NB4 (cell line): ENCODE measurements around the gene TMEM45A.

Experiments used
- DNase-seq: peaks from one replicate; pipeline ENCODE4 v3.0.0; 2010; ENCODE audit warnings: low read depth
- H3K4me3 ChIP-seq: one replicate; pipeline ENCODE4 v1.5.1; 2011; ENCODE audit warnings: mild to moderate bottlenecking, low read depth, low read length, moderate library complexity
- CTCF ChIP-seq: IDR thresholded peaks from one replicate; pipeline ENCODE4 v1.5.1; 2012; ENCODE audit warnings: low read depth, low read length
- MAX ChIP-seq: IDR thresholded peaks from 2 replicates; pipeline ENCODE4 v1.6.1; 2011; ENCODE audit warnings: low read depth, low read length
- MYC ChIP-seq: IDR thresholded peaks from 2 replicates; pipeline ENCODE4 v1.6.1; 2011; ENCODE audit warnings: low read depth, low read length
- POLR2A ChIP-seq: IDR thresholded peaks from 2 replicates; pipeline ENCODE4 v1.6.1; 2011; ENCODE audit warnings: mild to moderate bottlenecking; ENCODE audit not compliant: insufficient read length; ENCODE audit errors: extremely low read depth

Gene TMEM45A

GRCh38 chr3:100532411-100532810, 40.0 kb downstream of the TMEM45A start:
- TF ChIP-seq POLR2A: no peak
- TF ChIP-seq MYC: no peak
- TF ChIP-seq CTCF: no peak
- no peak for TF ChIP-seq MAX
- DNase-seq: no peak
- no peak overlapping the region for H3K4me3 ChIP-seq

GRCh38 chr3:100533176-100533575, 40.8 kb downstream of the TMEM45A start:
- no peak for TF ChIP-seq MYC
- TF ChIP-seq CTCF: no peak
- no peak for TF ChIP-seq MAX
- TF ChIP-seq POLR2A: no peak
- no peak overlapping the region for H3K4me3 ChIP-seq
- no peak for DNase-seq

GRCh38 chr3:100535610-100535943, 43.2 kb downstream of the TMEM45A start:
- H3K4me3 ChIP-seq: no peak overlapping the region
- TF ChIP-seq MYC (no peak), MAX (no peak), CTCF (no peak), POLR2A (no peak)
- no peak for DNase-seq

GRCh38 chr3:100536093-100536492, 43.7 kb downstream of the TMEM45A start:
- H3K4me3 ChIP-seq: no peak overlapping the region
- TF ChIP-seq CTCF (no peak), POLR2A (no peak), MYC (no peak), MAX (no peak)
- no peak for DNase-seq

GRCh38 chr3:100537646-100538338, 45.4 kb downstream of the TMEM45A start:
- no peak for TF ChIP-seq MAX
- no peak for TF ChIP-seq POLR2A
- no peak for TF ChIP-seq MYC
- TF ChIP-seq CTCF: no peak
- H3K4me3 ChIP-seq: no peak overlapping the region
- DNase-seq: no peak

GRCh38 chr3:100538339-100538706, 45.9 kb downstream of the TMEM45A start:
- no peak overlapping the region for H3K4me3 ChIP-seq
- DNase-seq: no peak
- TF ChIP-seq POLR2A (no peak), CTCF (no peak), MYC (no peak), MAX (no peak)
